WERI-Rb-1 (cell line): ENCODE measurements around the gene TAF4.

Experiments used
- DNase-seq: peaks from one replicate; pipeline ENCODE4 v3.0.0-alpha.2; 2020
- H3K27ac ChIP-seq: fragments of 250-450 bp; sonication (Bioruptor Pico); 2 replicates; pipeline ENCODE4 v1.5.1; 2020; ENCODE audit warnings: mild to moderate bottlenecking, moderate library complexity
- H3K27me3 ChIP-seq: fragments of 250-450 bp; sonication (Bioruptor Pico); 2 replicates; pipeline ENCODE4 v1.5.1; 2021; ENCODE audit warnings: mild to moderate bottlenecking, low read depth, moderate library complexity; ENCODE audit not compliant: insufficient read depth, severe bottlenecking
- H3K36me3 ChIP-seq: fragments of 250-450 bp; sonication (Bioruptor Pico); 2 replicates; pipeline ENCODE4 v1.5.1; 2020; ENCODE audit warnings: mild to moderate bottlenecking, moderate library complexity
- H3K4me3 ChIP-seq: 2 replicates; pipeline ENCODE4 v1.5.1; 2011; ENCODE audit warnings: low read depth, mild to moderate bottlenecking, control low read depth, low read length
- H3K9me3 ChIP-seq: fragments of 250-450 bp; sonication (Bioruptor Pico); 2 replicates; pipeline ENCODE4 v1.5.1; 2021; ENCODE audit warnings: mild to moderate bottlenecking, moderate library complexity; ENCODE audit not compliant: severe bottlenecking
- CTCF ChIP-seq: IDR thresholded peaks from 2 replicates; pipeline ENCODE4 v1.5.1; 2011; ENCODE audit warnings: low read depth, mild to moderate bottlenecking, control low read depth, inconsistent platforms, low read length

Gene TAF4

GRCh38 chr20:62021793-62022385 is 43.8 kb downstream of the TAF4 start:
- no peaks in the 10 kb centered on the region for H3K9me3 ChIP-seq
- no peaks in the 10 kb centered on the region for H3K36me3 ChIP-seq
- no peak for DNase-seq
- no peak overlapping the region for H3K4me3 ChIP-seq
- H3K27me3 ChIP-seq = no peaks in the 10 kb centered on the region
- no peak for TF ChIP-seq CTCF
- no peak overlapping the region for H3K27ac ChIP-seq

- TF ChIP-seq CTCF = no peak
- no peak for DNase-seq
- no peak overlapping the region for H3K27ac ChIP-seq
- no peak overlapping the region for H3K4me3 ChIP-seq
- no peaks in the 10 kb centered on the region for H3K9me3 ChIP-seq
- H3K36me3 ChIP-seq = no peaks in the 10 kb centered on the region
- no peaks in the 10 kb centered on the region for H3K27me3 ChIP-seq
These were observed 44.6 kb downstream of the TAF4 start for GRCh38 chr20:62020935-62021701.

- H3K27ac ChIP-seq = no peak overlapping the region
- no peaks in the 10 kb centered on the region for H3K27me3 ChIP-seq
- DNase-seq = no peak
These were observed 45.7 kb downstream of the TAF4 start for GRCh38 chr20:62019881-62020492.

GRCh38 chr20:62019144-62019805 is 46.4 kb downstream of the TAF4 start:
- Histone ChIP-seq H3K27me3 (no peaks in the 10 kb centered on the region), H3K9me3 (no peaks in the 10 kb centered on the region), H3K27ac (no peak overlapping the region), H3K4me3 (no peak overlapping the region), H3K36me3 (no peaks in the 10 kb centered on the region; the same call in 1 of the 2 replicates)
- no peak for DNase-seq
- no peak for TF ChIP-seq CTCF

More at GRCh38 chr20:62019881-62020492, 45.7 kb downstream of the TAF4 start:
- H3K9me3 ChIP-seq = no peaks in the 10 kb centered on the region
- no peak for TF ChIP-seq CTCF
- H3K4me3 ChIP-seq = no peak overlapping the region
- no peaks in the 10 kb centered on the region for H3K36me3 ChIP-seq

GRCh38 chr20:62018437-62019143 is 47.1 kb downstream of the TAF4 start:
- no peak for DNase-seq
- Histone ChIP-seq H3K4me3 (no peak overlapping the region), H3K27ac (no peak overlapping the region), H3K36me3 (peaks cover 3% of the 10 kb centered on the region; the same call in 1 of the 2 replicates), H3K9me3 (no peaks in the 10 kb centered on the region), H3K27me3 (no peaks in the 10 kb centered on the region)
- no peak for TF ChIP-seq CTCF
